OCI-LY1 (cell line): Measurements from ENCODE around the gene CFAP58.

Experiments used
- EZH2 ChIP-seq: fragments of 200-600 bp; sonication (generic), shearing (Covaris generic); IDR thresholded peaks from 2 replicates; pipeline ENCODE4 v1.8.0; 2017; ENCODE audit warnings: borderline replicate concordance, mixed run types, mild to moderate bottlenecking, antibody characterized with exemption, low read length, moderate library complexity, mixed read lengths
- TF ChIP-seq, protein P1 (sequence below): fragments of 200-600 bp; sonication (generic), shearing (Covaris generic); IDR thresholded peaks from 2 replicates; pipeline ENCODE4 v1.5.1; 2017; ENCODE audit warnings: mild to moderate bottlenecking, antibody characterized with exemption, low read length, moderate library complexity, mixed read lengths

DNA sequence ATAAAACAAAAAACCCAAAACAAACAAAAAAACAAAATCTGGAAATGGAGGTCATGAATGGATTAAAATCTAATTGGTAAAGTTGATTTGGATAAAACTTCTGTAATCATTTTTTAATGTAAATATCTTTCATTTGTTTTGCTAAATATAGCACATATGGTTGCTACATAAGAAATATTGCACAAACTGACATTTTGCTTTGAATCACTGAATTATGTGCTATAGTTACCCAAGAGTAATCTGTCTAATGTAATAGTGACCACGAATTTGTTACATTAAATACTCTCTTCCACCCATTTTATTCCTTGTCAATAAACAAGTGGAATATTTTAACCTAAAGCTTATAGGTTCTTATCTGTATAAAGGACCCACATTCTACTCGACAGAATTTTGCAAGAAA, 6.2 kb downstream of the CFAP58 start:
- TF ChIP-seq, protein P1, sequence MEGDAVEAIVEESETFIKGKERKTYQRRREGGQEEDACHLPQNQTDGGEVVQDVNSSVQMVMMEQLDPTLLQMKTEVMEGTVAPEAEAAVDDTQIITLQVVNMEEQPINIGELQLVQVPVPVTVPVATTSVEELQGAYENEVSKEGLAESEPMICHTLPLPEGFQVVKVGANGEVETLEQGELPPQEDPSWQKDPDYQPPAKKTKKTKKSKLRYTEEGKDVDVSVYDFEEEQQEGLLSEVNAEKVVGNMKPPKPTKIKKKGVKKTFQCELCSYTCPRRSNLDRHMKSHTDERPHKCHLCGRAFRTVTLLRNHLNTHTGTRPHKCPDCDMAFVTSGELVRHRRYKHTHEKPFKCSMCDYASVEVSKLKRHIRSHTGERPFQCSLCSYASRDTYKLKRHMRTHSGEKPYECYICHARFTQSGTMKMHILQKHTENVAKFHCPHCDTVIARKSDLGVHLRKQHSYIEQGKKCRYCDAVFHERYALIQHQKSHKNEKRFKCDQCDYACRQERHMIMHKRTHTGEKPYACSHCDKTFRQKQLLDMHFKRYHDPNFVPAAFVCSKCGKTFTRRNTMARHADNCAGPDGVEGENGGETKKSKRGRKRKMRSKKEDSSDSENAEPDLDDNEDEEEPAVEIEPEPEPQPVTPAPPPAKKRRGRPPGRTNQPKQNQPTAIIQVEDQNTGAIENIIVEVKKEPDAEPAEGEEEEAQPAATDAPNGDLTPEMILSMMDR, result no peak
- TF ChIP-seq EZH2, result no peak
